Measurements from ENCODE around the gene HMX1.

The HMX1 gene

GRCh38 chr4:8867624-8868320 lies 3.9 kb downstream of the HMX1 start:
- no peak for DNase-seq

GRCh38 chr4:8866828-8867623 lies 4.6 kb downstream of the HMX1 start:
- DNase-seq: no peak

- DNase-seq: no peak
Observed at GRCh38 chr4:8866421-8866820, 5.2 kb downstream of the HMX1 start.

- DNase-seq: no peak
Observed at GRCh38 chr4:8865681-8866310, 5.8 kb downstream of the HMX1 start.

- no peak for DNase-seq
Observed at GRCh38 chr4:8864912-8865680, 6.5 kb downstream of the HMX1 start.

- DNase-seq: no peak
Observed at GRCh38 chr4:8863686-8864682, 7.7 kb downstream of the HMX1 start.

- DNase-seq: no peak
Observed at GRCh38 chr4:8862800-8863685, 8.6 kb downstream of the HMX1 start.

GRCh38 chr4:8862334-8862733 lies 9.3 kb downstream of the HMX1 start:
- no peak for DNase-seq

GRCh38 chr4:8861576-8862295 lies 9.9 kb downstream of the HMX1 start:
- no peak for DNase-seq

GRCh38 chr4:8860892-8861575 lies 10.6 kb downstream of the HMX1 start:
- DNase-seq: no peak

- no peak for DNase-seq
Observed at GRCh38 chr4:8860096-8860891, 11.3 kb downstream of the HMX1 start.

- no peak for DNase-seq
Observed at GRCh38 chr4:8859550-8860095, 12.0 kb downstream of the HMX1 start.

GRCh38 chr4:8858701-8859210 lies 12.9 kb downstream of the HMX1 start:
- DNase-seq: no peak

- no peak for DNase-seq
Observed at GRCh38 chr4:8857766-8858700, 13.6 kb downstream of the HMX1 start.

- no peak for DNase-seq
Observed at GRCh38 chr4:8856835-8857621, 14.6 kb downstream of the HMX1 start.

GRCh38 chr4:8855818-8856245 lies 15.8 kb downstream of the HMX1 start:
- no peak for DNase-seq

Data from CD4-positive, alpha-beta T cell treated with Interleukin-15 for 1 hour (primary cell).